HL-60 (cell line): ENCODE results near the gene GABRD.

Source experiments
- DNase-seq, 2 experiments: peaks; one replicate each; pipeline ENCODE4 v3.0.0-alpha.2; 2010 to 2020; ENCODE audit warnings: low read depth in 1 of 2, low spot score in 1 of 2
- H3K27ac ChIP-seq: fragments of 250-450 bp; sonication (Bioruptor Pico); replicated peaks from 2 replicates; pipeline ENCODE4 v1.5.1; 2020; ENCODE audit warnings: mild to moderate bottlenecking, moderate library complexity
- H3K27me3 ChIP-seq: fragments of 250-450 bp; sonication (Bioruptor Pico); 2 replicates; pipeline ENCODE4 v1.5.1; 2021; ENCODE audit warnings: mild to moderate bottlenecking, moderate library complexity; ENCODE audit not compliant: insufficient read depth, poor library complexity, severe bottlenecking
- H3K4me3 ChIP-seq: replicated peaks from 2 replicates; pipeline ENCODE4 v1.5.1; 2011; ENCODE audit warnings: mild to moderate bottlenecking, control low read depth, low read length; ENCODE audit not compliant: insufficient read depth
- CTCF ChIP-seq: IDR thresholded peaks from one replicate; pipeline ENCODE4 v1.5.1; 2011; ENCODE audit warnings: low read length, control low read depth, inconsistent platforms; ENCODE audit not compliant: insufficient read depth
- GABPA ChIP-seq: IDR thresholded peaks from 2 replicates; pipeline ENCODE4 v1.6.1; 2012; ENCODE audit warnings: low read depth
- POLR2AphosphoS5 ChIP-seq: IDR thresholded peaks from 2 replicates; pipeline ENCODE4 v1.6.1; 2012; ENCODE audit warnings: low read depth
- REST ChIP-seq: IDR thresholded peaks from 2 replicates; pipeline ENCODE4 v1.6.1; 2012; ENCODE audit warnings: low read depth; ENCODE audit not compliant: insufficient replicate concordance
- SPI1 ChIP-seq: IDR thresholded peaks from 2 replicates; pipeline ENCODE4 v1.6.1; 2012; ENCODE audit warnings: low read depth, mild to moderate bottlenecking, borderline replicate concordance

Gene GABRD

GRCh38 chr1:1971017-1971416, 48.1 kb upstream of the GABRD start:
- DNase-seq = no peak
- TF ChIP-seq POLR2AphosphoS5 (no peak), SPI1 (no peak), CTCF (no peak), REST (no peak), GABPA (no peak)
- H3K27me3 ChIP-seq = peaks cover 8% of the 10 kb centered on the region

GRCh38 chr1:1971688-1972087, 47.5 kb upstream of the GABRD start:
- TF ChIP-seq GABPA (no peak), REST (no peak), CTCF (no peak), POLR2AphosphoS5 (no peak)
- no peak for DNase-seq
- no peak overlapping the region for H3K4me3 ChIP-seq
- no peak overlapping the region for H3K27ac ChIP-seq
- H3K27me3 ChIP-seq = peaks cover 8% of the 10 kb centered on the region

More at GRCh38 chr1:1971017-1971416, 48.1 kb upstream of the GABRD start:
- Histone ChIP-seq H3K4me3 (no peak overlapping the region), H3K27ac (no peak overlapping the region)

GRCh38 chr1:1972976-1973715, 46.0 kb upstream of the GABRD start:
- no peak for DNase-seq
- Histone ChIP-seq H3K4me3 (no peak overlapping the region), H3K27me3 (peaks cover 1% of the 10 kb centered on the region), H3K27ac (no peak overlapping the region)
- TF ChIP-seq POLR2AphosphoS5 = no peak
- TF ChIP-seq SPI1 = no peak
- TF ChIP-seq REST = no peak
- TF ChIP-seq CTCF = no peak
- TF ChIP-seq GABPA = no peak
